Cardiac fibroblast (primary cell): Measurements from ENCODE around the gene IDH1.
A peak's percentile ranks its signal among the peaks of the same experiment; 100 is the strongest.
"Not testable (repeated sequence)": the region's sequence is repeated elsewhere in the genome, so short reads cannot be mapped to it uniquely, and the experiment has no call there.

Source experiments
- DNase-seq, 2 donors: peaks; one replicate each; pipeline versions ENCODE4 v3.0.0 to v3.0.0-alpha.2; 2010; ENCODE audit warnings: low read depth in 2 of 2
- H3K4me3 ChIP-seq, 2 donors: replicated peaks in 1 of 2; 1 replicate in 1 of 2; 2 replicates in 1 of 2; pipeline ENCODE4 v1.5.1; 2011; ENCODE audit warnings: low read depth in 2 of 2, low read length in 2 of 2, mild to moderate bottlenecking in 2 of 2, moderate library complexity in 1 of 2
- CTCF ChIP-seq: IDR thresholded peaks from one replicate; pipeline ENCODE4 v1.5.1; 2011; ENCODE audit warnings: low read depth, mild to moderate bottlenecking, low read length, inconsistent platforms

Gene IDH1

GRCh38 chr2:208269091-208269490 is 14.2 kb upstream of the IDH1 start:
- H3K4me3 ChIP-seq: no peak overlapping the region
- no peak for DNase-seq
- peak; percentile 10 for TF ChIP-seq CTCF

- TF ChIP-seq CTCF: no peak
- DNase-seq: peak in 1 of 2 donors; percentile 28
- H3K4me3 ChIP-seq: no peak overlapping the region
These were observed 13.5 kb upstream of the IDH1 start for GRCh38 chr2:208268156-208268952.

- H3K4me3 ChIP-seq: peak overlapping the region; percentile 66 to 92
These were observed 12.7 kb upstream of the IDH1 start for GRCh38 chr2:208267526-208267925.

GRCh38 chr2:208266936-208267335 is 12.1 kb upstream of the IDH1 start:
- H3K4me3 ChIP-seq: peak overlapping the region; percentile 66 to 92
- TF ChIP-seq CTCF: no peak
- DNase-seq: peak in 1 of 2 donors; percentile 48

More at GRCh38 chr2:208267526-208267925, 12.7 kb upstream of the IDH1 start:
- DNase-seq: not testable (repeated sequence)

- no peak for DNase-seq
- TF ChIP-seq CTCF: no peak
- peak overlapping the region; percentile 66 to 92 for H3K4me3 ChIP-seq
These were observed 11.7 kb upstream of the IDH1 start for GRCh38 chr2:208266553-208266893.

- peak; percentile 99 for DNase-seq
- H3K4me3 ChIP-seq: peak within 1 kb of the TSS; percentile 66 to 92
- no peak for TF ChIP-seq CTCF
These were observed 11.1 kb upstream of the IDH1 start, which contains the start of gene PIKFYVE for GRCh38 chr2:208265801-208266552. PIKFYVE (plus strand) TSS chr2:208266255; CDS start chr2:208271520, 5,265 bp downstream.

- peak overlapping the region; percentile 66 to 92 for H3K4me3 ChIP-seq
- DNase-seq: peak; percentile 61 to 69
- TF ChIP-seq CTCF: no peak
These were observed 10.5 kb upstream of the IDH1 start for GRCh38 chr2:208265371-208265800.

- H3K4me3 ChIP-seq: not testable (repeated sequence)
- peak in 1 of 2 donors; percentile 88 for DNase-seq
These were observed 2.3 kb upstream of the IDH1 start for GRCh38 chr2:208256849-208257813.
